ENCODE data around the gene HK2. TPM values are rescaled to one million over a fixed set of nuclear protein-coding genes. Genes with fewer than 3 reads are reported as not detected.
"Not testable (repeated sequence)": the region's sequence is repeated elsewhere in the genome, so short reads cannot be mapped to it uniquely, and the experiment has no call there.

HK2 gene
- total RNA-seq, 1 donor from 2014 or later = 3.8 TPM

DNA sequence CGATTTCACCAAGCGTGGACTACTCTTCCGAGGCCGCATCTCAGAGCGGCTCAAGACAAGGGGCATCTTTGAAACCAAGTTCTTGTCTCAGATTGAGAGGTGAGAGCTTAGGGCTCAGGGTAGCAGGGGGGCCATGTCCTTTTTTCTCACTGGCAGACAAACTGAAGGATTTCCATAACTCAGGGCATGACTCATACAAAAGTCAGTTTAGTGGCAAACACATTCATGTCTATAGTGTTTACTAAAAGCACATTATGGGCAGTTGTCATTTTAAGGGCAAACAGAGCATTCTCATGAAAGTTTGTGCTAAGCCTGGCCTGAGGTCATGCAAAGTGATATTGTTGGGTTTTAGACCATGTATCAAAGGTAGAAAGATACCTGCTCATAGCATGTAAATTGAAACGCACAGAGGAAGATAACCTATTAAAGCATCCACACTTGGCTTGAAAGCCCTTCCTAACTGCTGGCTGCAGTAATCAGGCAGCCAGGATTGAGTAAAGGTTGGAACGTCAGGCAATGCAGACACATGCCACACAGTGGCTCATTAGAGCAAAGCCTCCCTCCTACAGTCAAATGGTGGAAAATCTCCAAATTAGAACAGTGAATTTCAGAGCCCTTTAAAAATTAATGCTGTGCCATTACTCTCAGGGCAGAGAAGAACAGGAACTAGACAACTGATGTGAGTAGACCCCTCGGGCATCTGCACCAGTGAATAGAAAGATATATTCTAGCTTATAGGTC is 54.2 kb downstream of the HK2 start:
- ATAC-seq (no peak), DNase-seq (no peak)
- intact Hi-C loops (cut with micrococcal nuclease) = no loop called here

DNA sequence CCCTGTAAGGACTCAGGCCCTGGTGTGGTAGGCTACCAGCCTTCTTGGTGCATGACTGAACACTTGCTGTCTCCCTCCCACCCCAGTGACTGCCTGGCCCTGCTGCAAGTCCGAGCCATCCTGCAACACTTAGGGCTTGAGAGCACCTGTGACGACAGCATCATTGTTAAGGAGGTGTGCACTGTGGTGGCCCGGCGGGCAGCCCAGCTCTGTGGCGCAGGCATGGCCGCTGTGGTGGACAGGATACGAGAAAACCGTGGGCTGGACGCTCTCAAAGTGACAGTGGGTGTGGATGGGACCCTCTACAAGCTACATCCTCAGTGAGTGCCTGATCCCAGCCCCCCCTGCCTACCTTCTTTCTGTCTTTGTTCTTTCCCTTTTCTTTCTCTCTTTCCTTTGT is 55.2 kb downstream of the HK2 start:
- ATAC-seq (no peak), DNase-seq (no peak)
- intact Hi-C loops (cut with micrococcal nuclease) = no loop called here

DNA sequence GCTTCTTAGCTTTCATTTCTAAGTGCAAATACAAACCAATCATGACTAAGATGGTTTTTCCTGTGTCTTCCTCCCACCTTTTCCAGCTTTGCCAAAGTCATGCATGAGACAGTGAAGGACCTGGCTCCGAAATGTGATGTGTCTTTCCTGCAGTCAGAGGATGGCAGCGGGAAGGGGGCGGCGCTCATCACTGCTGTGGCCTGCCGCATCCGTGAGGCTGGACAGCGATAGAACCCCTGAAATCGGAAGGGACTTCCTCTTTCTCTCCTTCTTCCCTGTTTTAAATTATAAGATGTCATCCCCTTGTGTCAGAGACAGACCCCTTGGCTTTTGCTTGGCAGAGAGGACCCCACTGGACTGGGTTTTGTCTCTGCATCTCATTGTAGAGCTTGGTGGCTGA is 56.8 kb downstream of the HK2 start:
- ATAC-seq (no peak), DNase-seq (no peak)
- intact Hi-C loops (cut with micrococcal nuclease) = no loop called here

DNA sequence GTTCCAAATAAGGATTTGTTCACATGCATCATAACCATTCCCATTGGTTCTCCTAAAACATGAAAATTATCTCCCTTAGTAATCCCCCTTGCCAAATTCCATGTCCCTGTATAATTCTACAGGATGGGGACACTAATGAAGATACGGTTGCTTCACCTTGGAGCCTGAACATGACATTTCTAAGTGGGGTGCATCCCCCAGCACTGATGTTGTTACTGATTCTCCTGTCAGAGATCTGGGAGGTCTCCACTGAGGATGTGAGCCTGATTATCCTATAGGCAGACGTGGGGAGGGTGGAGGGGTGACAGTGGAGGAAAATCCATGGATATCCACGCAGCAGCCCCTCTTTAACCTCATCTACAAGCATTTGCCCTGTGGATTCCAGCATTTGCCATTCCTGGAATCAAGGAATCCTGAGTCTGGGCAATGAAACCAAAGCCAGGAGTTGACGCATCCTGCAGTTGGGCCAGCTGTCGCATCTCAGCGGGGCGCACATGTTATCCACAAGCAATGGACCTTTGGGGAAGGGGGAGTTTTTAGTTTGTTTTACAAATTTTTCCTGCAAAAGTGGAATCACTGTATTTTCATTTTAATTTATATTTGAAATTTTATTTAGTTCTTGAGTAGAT is 57.3 kb downstream of the HK2 start:
- DNase-seq (no peak), ATAC-seq (no peak)
- intact Hi-C loops (cut with micrococcal nuclease) = no loop called here

DNA sequence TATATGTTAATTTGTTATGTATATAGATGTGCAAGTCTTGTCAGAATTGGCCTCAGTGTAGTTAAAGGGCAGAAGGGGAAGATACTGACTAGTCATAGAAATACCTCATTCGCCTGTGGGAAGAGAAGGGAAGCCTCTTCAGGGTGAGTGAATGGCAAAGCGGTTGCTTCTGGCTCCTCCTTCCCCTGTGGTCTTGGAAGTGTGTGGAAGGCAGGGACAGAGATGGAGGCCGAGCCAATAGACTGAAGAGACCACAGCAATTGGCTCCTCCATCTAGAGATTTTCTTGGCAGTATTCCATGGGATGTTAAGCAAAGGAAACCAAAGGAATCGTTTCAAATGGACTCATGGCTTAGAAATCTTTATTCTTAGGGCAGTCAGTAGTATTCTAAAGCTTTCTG is 57.9 kb downstream of the HK2 start:
- DNase-seq; ATAC-seq; intact Hi-C loops (cut with micrococcal nuclease): not testable (repeated sequence)

DNA sequence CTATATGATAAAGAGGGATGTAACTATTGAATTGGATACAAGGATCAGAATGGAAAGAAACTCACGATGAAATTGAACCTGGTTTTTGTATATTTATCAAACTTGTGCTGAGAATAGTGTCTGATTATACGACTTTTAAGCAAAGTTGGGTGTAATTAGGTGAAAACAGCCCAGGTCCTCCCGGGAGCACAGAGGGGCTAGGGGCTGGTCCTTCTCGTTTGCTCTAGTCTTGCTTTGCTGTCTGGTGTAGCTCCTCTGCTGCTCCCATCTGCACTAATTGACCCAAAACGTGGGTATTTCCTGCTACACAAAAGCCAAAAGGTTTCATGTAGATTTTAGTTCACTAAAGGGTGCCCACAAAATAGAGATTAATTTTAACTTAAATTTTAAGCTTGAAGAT is 58.7 kb downstream of the HK2 start:
- DNase-seq (no peak), ATAC-seq (no peak)
- intact Hi-C loops (cut with micrococcal nuclease) = no loop called here

DNA sequence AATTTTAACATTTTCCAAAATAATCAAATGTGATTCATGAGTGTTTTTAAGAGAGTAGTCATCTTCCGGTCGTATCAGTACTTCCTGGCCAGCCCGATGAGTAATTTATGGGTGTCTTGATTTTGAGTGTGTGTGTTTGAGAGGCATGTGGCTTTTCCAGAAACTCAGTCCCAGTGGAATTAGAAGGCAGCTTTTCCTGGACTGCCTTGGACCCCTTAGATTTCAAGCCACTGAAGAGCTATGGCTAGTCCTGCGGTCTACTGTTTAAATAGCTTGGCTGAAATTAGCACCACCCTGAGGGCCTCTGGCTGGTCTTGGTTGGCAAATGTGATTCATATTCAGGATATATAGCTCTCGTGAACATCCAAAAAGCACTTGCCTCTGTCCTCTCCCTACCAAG is 59.4 kb downstream of the HK2 start:
- ATAC-seq (no peak), DNase-seq (no peak)
- intact Hi-C loops (cut with micrococcal nuclease) = no loop called here

DNA sequence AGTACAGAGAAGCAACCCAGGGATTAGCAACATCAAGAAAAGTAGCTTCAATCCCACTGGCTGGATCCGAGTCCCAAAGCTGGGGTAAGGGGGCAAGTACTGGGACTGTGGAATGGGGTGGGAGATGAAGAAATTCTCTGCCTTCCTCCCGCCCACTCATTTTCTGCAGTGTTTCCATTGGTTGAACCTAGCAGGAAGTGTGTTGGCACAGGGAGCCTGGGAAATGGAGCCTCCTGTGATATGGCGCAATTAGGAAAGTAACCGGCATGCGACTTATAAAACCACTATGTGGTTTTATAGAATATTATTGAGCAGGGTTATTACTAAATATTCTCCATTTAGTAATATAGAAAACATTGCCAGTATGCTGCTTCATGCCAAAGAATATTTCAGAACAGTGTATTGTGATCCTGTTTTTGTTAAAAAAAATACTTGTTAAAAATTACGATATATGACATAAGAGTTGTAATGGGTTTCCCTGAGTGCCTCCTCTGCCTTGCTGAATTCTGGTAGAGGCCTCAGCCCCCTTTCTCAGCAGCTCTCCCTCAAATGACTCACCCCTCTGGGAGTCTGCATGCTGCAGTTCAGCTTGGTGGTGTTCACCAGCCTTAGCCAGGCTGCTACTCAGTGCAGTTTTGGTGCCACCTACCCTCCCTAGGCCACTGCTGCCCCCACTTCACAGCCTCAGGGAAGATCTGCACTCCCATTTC is 60.5 kb downstream of the HK2 start:
- ATAC-seq (no peak), DNase-seq (no peak)
- intact Hi-C loops (cut with micrococcal nuclease) = no loop called here

DNA sequence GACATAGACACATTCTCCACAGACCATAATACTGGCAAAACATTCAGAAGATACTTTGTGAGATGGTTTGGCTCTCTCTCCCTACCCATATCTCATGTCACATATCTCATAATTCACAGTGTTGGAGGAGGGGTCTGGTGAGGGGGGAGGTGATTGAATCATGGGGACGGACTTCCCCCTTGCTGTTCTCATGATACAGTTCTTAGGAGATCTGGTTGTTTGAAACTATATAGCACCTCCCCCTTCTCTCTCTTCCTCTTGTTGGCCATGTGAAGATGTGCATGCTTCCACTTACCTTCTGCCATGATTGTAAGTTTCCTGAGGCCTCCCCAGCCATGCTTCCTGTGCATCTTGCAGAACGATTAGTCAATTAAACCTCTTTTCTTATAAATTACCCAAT is 61.1 kb downstream of the HK2 start:
- ATAC-seq = no peak
- DNase-seq = no peak
- intact Hi-C loops (cut with micrococcal nuclease) = no loop called here

DNA sequence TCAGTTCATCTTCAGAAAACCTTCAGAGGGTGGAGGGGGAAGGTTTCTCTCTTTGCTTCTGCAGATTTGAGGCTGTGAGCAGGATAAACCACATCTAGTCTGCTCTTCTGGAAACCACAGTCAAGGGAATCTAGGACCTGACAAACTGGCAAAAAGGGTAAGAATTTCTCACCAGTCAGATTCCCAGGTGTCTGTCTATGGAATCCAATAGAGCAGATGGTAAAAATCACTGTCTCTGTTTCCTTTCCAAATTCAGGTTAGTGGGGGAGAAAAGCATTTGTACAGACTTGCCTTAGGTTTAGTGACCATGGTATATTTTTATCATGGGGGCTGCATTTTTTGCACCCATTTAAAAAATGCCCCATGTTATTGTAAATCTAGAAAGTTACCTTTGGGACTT is 62.3 kb downstream of the HK2 start:
- intact Hi-C loops (cut with micrococcal nuclease) = no loop called here
- ATAC-seq (no peak), DNase-seq (no peak)

DNA sequence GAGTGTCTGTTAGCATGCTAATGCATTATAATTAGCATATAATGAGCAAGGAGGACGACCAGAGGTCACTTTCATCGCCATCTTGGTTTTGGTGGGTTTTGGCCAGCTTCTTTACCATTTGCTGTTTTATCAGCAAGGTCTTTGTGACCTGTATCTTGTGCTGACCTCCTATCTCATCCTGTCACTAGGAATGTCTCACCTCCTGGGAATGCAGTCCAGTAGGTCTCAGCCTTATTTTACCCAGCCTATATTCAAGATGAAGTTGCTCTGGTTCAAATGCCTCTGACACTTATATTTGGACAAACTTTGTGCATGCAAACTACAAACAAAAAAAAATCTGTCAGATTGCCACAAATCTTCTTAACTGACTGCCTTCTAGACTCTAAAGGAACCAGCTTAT is 66.3 kb downstream of the HK2 start:
- ATAC-seq; DNase-seq; intact Hi-C loops (cut with micrococcal nuclease): not testable (repeated sequence)

DNA sequence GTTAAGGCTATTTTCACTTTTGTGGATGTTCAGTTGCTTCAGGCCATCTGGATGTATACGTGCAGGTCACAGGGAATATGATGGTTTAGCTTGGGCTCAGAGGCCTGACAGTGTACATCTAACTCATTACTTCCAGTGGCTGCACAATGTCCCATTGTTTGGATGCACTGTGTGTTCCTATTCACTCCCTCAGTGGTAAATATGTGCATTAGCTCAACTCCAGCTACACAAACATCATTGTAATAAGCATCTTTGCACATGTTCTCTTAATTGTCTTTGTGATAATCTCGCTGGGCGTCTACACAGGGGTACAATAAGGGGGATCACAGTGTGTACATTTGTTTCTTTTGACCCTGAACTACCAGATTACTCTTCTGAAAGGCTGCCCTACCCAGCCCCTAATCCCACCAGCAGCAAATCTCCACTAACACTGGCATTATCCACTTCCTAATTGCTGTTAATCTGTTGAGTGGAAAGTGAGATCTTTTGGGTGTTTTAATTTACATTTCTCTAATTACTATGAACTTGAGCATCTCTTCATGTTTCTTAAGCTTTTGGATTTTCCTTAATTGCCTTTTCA is 68.4 kb downstream of the HK2 start:
- DNase-seq (no peak), ATAC-seq (no peak)
- intact Hi-C loops (cut with micrococcal nuclease) = no loop called here

DNA sequence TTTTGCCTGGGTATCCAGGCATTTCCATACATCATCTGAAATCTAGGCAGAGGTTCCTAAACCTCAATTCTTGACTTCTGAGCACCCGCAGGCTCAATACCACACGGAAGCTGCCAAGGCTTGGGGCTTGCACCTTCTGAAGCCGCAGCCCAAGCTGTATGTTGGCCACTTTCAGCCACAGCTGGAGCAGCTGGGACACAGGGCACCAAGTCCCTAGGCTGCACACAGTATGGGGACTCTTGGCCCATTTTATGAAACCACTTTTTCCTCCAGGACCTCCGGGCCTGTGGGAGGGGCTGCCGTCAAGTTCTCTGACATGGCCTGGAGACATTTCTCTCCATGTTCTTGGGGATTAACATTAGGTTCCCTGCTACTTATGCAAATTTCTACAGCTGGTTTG is 72.5 kb downstream of the HK2 start:
- intact Hi-C loops (cut with micrococcal nuclease) = no loop called here
- DNase-seq (no peak), ATAC-seq (no peak)

DNA sequence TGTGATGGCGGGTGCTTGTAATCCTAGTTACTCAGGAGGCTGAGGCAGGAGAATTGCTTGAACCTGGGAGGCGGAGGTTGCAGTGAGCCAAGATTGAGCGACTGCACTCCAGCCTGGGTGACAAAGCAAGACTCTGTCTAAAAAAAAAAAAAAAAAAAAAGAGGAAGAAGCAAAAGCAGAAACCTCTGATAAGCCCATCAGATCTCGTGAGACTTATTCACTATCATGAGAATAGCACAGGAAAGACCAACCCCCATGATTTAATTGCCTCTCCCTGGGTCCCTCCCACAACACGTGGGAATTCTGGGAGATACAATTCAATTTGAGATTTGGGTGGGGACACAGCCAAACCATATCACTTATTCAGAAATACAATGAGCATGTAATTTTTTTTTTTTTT is 73.6 kb downstream of the HK2 start:
- intact Hi-C loops (cut with micrococcal nuclease); ATAC-seq; DNase-seq: not testable (repeated sequence)

DNA sequence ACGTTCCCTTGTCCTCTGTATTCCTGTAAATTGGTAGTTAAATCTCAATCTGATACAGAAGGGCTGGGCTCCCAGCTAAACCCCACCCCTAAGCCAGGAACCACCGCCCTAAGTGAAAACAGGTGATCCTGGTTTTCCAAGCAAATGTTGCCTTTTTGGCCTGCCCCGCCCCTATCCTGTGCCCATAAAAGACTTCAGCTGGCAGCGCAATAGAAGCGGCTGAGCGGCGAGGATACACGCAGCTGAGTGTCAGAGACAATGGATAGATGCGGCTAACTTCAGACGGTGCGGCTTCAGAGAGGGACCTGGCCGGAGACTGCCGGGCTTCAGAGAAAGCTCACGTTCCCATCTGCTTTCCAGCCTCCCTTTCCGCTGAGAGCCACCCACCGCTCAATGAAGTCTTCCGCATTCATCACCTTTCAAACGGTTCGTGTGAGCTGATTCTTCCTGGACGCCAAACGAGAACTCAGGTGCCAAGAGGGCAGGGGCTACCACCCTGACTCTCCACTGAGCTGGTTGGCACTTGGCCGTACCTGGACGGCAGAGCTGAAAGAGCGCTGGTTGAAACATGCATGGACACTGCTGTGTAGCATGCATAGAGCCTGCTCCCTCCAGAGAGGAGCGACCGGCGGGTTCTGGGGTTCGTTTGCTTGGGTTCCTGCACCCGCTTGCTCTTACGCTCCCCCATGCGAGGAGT is 75.0 kb downstream of the HK2 start:
- ATAC-seq (no peak), DNase-seq (no peak)
- intact Hi-C loops (cut with micrococcal nuclease) = no loop called here

DNA sequence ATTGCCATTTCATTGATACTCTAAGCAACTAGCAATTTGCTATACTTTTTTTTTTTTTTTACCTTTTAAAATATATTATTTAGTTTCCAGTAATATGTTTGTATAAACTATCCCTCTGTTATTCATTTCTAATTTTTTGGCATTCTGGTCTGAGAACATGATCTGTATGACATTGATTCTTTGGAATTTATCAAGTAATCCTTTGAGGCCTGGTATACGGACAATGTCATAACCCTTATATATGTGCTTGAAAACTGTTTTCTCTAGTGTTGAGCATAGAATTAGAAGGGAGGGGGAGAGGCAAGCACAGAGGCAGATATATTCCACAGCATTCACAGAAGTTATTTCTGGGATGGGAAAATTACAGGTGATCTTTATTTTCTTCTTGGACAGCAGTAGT is 76.3 kb downstream of the HK2 start:
- no peak for DNase-seq
- ATAC-seq = no peak
- intact Hi-C loops (cut with micrococcal nuclease) = no loop called here

DNA sequence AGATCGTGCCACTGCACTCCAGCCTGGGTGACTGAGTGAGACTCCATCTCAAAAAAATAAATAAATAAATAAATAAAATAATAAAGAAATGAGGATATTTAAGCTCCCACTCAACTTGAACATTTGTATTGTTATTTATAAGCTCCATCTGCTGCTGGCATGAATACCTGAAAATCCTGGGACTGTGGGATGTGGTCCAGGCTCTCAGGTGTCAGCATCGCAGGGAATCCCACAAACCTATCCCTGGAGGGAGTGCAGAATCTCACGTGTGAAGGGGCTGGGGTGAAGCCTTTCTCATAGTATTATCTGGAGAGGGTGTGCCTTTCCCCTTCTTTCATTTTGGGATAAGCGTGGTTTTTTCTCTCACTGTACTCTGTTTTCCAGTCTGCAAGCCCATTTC is 77.1 kb downstream of the HK2 start:
- intact Hi-C loops (cut with micrococcal nuclease) = no loop called here
- ATAC-seq = no peak
- no peak for DNase-seq

DNA sequence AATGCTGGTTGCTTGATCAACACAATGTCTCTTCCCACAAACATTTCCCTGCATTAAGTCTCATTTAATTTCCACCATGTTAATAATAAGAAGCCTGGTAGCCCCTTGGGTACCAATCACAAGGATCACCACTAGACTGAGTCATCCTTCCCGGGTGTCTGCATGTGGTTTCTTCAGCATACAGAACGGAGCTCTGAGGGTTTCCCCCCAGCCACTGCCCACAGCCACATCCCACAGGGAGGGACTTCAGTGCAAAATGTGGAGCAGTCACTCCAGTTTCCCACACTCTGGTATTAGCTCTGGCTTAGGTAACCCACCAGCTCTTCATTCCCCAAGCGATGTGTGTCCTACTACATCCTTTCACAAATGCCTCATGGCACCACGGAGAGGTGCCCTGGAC is 81.8 kb downstream of the HK2 start:
- intact Hi-C loops (cut with micrococcal nuclease) = no loop called here
- ATAC-seq (no peak), DNase-seq (no peak)

DNA sequence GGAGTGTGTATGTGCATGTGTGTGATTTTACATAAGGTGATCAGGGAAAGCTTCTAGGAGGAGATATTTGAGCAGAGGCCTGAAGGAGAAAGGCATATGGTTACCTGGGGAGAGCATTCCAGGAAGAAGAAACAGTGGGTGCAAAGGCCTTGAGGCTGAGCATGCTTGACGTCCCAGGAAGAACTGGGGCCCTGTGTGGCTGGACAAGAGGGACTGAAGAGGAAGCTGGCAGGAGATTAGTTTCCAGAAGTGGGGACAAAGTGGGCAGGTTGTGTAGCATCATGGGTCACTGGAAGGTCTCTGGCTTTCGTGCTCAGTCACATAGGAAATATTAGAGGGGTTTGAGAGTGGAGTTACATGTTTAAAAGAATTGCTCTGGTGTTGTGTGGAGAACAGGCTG is 82.5 kb downstream of the HK2 start:
- DNase-seq (no peak), ATAC-seq (no peak)
- intact Hi-C loops (cut with micrococcal nuclease) = no loop called here
